ENCODE results near the gene GAPDH. TPM values are rescaled to one million over a fixed set of nuclear protein-coding genes. Genes with fewer than 3 reads are reported as not detected.

GAPDH gene
- total RNA-seq, 1 donor from 2014 or later, result 2,297 TPM

- Histone ChIP-seq H3K27ac (no peak overlapping the region), H3K9me3 (no peaks in the 10 kb centered on the region), H3K4me3 (no peak overlapping the region), H3K27me3 (no peaks in the 10 kb centered on the region), H3K36me3 (peaks cover 2 to 100% of the 10 kb centered on the region in 2 donors), H3K4me1 (no peaks in the 10 kb centered on the region)
- no peak for DNase-seq (ENCODE audit: extremely low spot score in 2 of 2)
- TF ChIP-seq POLR2A (IDR thresholded peaks at IDR 0.05), result no peak
- no peak for TF ChIP-seq CTCF (IDR thresholded peaks at IDR 0.05)
- no peak for TF ChIP-seq POLR2AphosphoS5 (IDR thresholded peaks at IDR 0.05; ENCODE audit: insufficient read depth in 1 of 2, low read depth in 1 of 2)
- intact Hi-C loops (cut with DNase I), result no loop called here
Observed at GRCh38 chr12:6526201-6526600, 8.1 kb upstream of the GAPDH start.

GRCh38 chr12:6526766-6527525, 7.4 kb upstream of the GAPDH start:
- no peak overlapping the region for H3K27ac ChIP-seq
- no peak for TF ChIP-seq POLR2AphosphoS5 (IDR thresholded peaks at IDR 0.05; ENCODE audit: insufficient read depth in 1 of 2, low read depth in 1 of 2)

GRCh38 chr12:6527711-6528110, 6.6 kb upstream of the GAPDH start:
- H3K27ac ChIP-seq, result no peak overlapping the region

More at GRCh38 chr12:6526766-6527525, 7.4 kb upstream of the GAPDH start:
- peaks cover 2 to 95% of the 10 kb centered on the region in 2 donors for H3K36me3 ChIP-seq
- DNase-seq (ENCODE audit: extremely low spot score in 2 of 2), result no peak
- peaks cover 2% of the 10 kb centered on the region for H3K4me1 ChIP-seq
- H3K9me3 ChIP-seq, result no peaks in the 10 kb centered on the region
- intact Hi-C loops (cut with DNase I), result no loop called here
- H3K27me3 ChIP-seq, result no peaks in the 10 kb centered on the region
- no peak overlapping the region for H3K4me3 ChIP-seq

GRCh38 chr12:6528539-6529235, 5.6 kb upstream of the GAPDH start:
- peaks cover 19% of the 10 kb centered on the region for H3K4me1 ChIP-seq
- no peak for TF ChIP-seq CTCF (IDR thresholded peaks at IDR 0.05)
- no peak for TF ChIP-seq POLR2A (IDR thresholded peaks at IDR 0.05)
- TF ChIP-seq POLR2AphosphoS5 (IDR thresholded peaks at IDR 0.05; ENCODE audit: insufficient read depth in 1 of 2, low read depth in 1 of 2), result no peak
- H3K9me3 ChIP-seq, result no peaks in the 10 kb centered on the region
- no peak for DNase-seq (ENCODE audit: extremely low spot score in 2 of 2)
- H3K4me3 ChIP-seq, result no peak overlapping the region
- peaks cover 2 to 78% of the 10 kb centered on the region in 2 donors for H3K36me3 ChIP-seq
- no peaks in the 10 kb centered on the region for H3K27me3 ChIP-seq
- H3K27ac ChIP-seq, result no peak overlapping the region
- intact Hi-C loops (cut with DNase I), result no loop called here

More at GRCh38 chr12:6527711-6528110, 6.6 kb upstream of the GAPDH start:
- Histone ChIP-seq H3K36me3 (peaks cover 2 to 87% of the 10 kb centered on the region in 2 donors), H3K4me3 (no peak overlapping the region), H3K9me3 (no peaks in the 10 kb centered on the region), H3K27me3 (no peaks in the 10 kb centered on the region), H3K4me1 (peaks cover 9% of the 10 kb centered on the region)
- DNase-seq (ENCODE audit: extremely low spot score in 2 of 2), result no peak
- TF ChIP-seq POLR2AphosphoS5 (IDR thresholded peaks at IDR 0.05; ENCODE audit: insufficient read depth in 1 of 2, low read depth in 1 of 2), result no peak
- TF ChIP-seq POLR2A (IDR thresholded peaks at IDR 0.05), result no peak
- no peak for TF ChIP-seq CTCF (IDR thresholded peaks at IDR 0.05)
- intact Hi-C loops (cut with DNase I), result no loop called here

GRCh38 chr12:6529291-6529737, 5.0 kb upstream of the GAPDH start:
- H3K9me3 ChIP-seq, result no peaks in the 10 kb centered on the region
- H3K4me1 ChIP-seq, result peaks cover 23% of the 10 kb centered on the region
- no peak overlapping the region for H3K4me3 ChIP-seq
- DNase-seq (ENCODE audit: extremely low spot score in 2 of 2), result no peak
- intact Hi-C loops (cut with DNase I), result no loop called here
- no peaks in the 10 kb centered on the region for H3K27me3 ChIP-seq
- peaks cover 2 to 71% of the 10 kb centered on the region in 2 donors for H3K36me3 ChIP-seq
- TF ChIP-seq CTCF (IDR thresholded peaks at IDR 0.05) (no peak), POLR2A (IDR thresholded peaks at IDR 0.05) (no peak), POLR2AphosphoS5 (IDR thresholded peaks at IDR 0.05; ENCODE audit: insufficient read depth in 1 of 2, low read depth in 1 of 2) (no peak)
- no peak overlapping the region for H3K27ac ChIP-seq
